NOMO-1 treated with DMSO at 0.1 percent for 48 hours (cell line): ENCODE results near the gene ARRDC4.

Experiments used
- DNase-seq: peaks from one replicate; lab custom pipeline; 2025; ENCODE audit not compliant: unreplicated experiment; lab: John Stamatoyannopoulos, UW

Gene ARRDC4

DNA sequence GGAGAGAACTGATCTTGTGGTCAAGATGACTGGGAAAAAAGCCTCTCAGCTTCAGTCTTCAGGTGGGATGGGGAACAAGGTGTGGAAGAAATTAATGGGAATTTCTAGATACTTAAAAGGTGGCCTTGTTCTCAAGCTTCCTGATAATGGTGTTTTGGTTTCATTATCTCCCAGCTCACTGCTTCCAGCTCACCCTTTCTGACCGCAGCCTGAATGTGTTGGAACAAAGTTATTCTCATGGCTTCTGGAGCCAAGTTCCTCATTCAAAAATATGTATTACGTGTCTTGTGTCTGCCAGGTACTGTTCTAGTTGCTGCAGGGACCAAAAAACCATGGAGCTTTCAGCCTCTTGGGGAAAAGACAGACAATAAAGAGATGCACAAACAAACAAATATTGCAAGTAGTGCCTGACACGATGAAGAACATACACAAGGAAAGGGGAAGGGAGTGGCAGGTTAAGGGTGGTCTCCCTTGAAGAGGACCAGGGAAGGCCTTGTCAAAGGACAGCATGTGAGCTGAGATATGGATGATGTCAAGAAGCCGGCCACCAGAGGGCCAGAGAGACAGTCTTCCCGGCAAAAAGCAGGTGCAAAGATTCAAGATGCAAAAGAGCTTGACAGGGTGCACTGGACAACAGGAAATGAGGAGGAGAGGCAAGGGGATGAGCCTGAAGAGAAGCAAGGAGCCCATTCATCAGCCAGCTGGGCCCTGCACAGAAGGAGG is 35.5 kb downstream of the ARRDC4 start:
- DNase-seq: peak; percentile 73

DNA sequence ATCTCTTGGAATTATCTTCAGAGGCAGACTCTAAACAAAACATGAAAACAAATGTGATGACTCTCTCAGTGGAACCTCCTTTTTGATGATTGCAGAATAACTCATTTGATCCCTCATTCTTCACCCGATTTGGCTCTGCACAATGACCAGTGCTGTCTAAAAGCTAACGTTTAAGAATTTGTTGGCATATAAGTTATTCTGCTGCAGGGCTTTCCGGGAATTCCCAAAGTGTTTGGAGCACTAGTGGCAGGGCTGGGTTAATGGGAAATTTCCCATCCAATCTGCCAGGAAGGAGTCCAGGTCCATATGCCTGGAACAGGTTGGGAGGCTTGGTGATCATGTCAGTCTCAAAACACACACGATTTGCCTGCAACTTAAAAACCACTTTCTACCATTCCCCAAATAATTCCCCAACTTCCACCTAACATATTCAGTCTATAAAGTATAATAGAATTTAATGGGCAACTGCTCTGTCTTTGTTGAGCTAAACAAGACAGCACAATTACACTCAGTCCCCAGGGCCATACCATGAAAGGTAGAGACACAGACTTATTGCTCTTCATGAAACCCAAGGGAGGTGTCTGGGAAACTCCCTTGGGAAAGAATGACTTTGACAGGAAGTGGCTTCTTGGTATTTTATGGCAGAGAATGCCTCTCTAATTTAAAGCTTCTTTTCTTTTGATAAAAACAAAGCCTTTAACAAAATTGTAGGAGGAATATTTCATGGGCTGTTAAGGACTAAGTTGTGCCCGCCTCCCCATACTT is 38.0 kb downstream of the ARRDC4 start:
- no peak for DNase-seq

DNA sequence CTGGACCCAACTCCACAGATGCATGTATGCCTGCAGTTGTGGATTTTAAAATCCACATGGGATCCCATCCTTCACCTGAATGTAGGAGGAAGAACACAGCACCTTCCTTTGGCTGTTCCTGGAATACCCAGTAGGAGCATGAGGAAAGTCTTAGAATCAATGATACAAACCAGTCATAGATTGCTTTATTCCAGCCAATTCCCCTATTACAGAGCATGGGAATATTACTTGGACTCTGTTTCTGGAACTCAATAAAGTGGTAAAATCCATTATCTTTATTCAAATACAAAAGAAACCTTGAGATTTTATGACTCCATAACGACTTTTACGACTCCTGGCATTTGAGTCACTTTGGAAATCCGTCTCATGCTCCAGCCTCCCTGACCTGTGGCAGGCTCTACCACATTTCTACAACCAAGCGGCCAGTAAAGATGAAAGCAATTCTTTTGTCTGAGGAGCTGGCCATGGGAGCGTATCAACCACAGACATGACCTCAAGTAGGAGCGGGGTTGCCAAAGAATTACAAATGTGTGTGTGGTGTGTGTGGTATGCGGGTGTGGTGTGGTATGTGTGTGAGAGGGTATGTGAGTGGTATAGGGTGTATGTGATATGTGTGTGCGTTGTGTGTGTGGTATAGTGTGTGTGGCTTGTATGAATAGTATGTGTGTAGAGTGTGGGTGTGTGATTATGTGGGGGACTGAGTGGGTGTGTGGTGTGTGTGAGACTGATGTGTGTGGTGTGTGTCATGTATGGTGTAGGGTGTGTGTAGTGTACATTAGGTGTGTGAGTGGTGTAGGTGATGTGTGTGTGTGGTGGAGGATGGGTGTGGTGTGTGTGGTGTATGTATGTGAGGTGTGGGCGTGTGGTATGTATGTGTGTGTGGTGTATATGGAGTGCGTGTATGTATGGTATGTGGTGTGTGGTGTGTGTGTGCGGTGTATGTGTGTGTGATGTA is 40.0 kb downstream of the ARRDC4 start:
- DNase-seq: no peak

DNA sequence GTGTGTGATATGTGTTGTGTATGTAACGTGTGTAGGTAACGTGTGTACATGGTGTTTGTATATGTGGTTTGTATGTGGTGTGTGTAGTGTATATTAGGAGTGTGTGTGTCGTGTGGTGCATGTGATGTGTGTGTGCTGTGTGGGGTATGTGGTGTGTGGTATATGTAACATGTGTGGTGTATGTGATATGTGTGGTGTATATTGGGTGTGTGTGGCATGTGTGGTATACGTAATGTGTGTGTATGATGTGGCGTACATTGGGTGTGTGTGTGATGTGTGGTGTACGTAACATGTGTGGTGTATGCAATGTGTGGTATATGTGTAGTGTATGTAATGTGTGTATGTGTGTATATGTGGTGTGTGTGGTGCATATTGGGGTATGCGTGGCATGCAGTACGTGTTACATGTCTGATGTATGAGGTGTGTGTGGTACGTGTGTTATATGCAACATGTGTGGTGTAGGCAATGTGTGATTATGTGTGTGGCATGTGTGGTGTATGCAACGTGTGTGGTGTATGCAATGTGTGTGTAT is 41.2 kb downstream of the ARRDC4 start:
- no peak for DNase-seq

DNA sequence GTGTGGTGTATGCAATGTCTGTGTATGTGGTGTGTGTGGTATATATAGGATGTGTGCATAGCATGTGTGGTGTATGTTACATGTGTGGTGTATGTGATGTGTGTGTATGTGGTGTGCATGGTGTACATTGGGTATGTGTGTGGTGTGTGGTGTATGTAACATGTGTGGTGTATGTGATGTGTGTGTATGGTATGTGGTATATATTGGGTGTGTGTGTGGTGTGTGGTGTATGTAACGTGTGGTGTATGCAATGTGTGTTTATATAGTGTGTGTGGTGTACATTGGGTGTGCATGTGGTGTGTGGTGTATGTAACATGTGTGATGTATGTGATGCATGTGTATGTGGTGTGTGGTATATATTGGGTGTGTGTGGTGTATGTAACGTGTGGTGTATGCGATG is 41.9 kb downstream of the ARRDC4 start:
- DNase-seq: no peak

DNA sequence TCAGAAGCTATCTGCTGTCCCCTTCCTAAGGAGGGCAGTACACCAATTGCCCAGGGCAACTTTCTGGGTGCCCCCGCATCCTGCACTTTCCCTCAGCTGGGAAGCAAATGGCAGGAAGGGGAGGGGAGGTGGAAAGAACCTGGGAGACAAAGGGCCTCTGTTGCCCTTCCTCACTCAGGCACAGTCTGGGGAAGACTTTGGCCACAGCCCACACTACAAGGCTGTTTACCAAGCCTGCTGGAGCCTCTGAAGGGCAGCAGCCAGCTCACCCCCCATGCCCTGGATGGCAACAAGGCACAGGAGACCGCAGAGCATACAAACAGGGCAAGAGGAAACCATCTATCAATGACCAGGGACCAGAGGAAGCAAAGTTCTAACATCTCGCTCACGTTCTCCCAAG is 42.4 kb downstream of the ARRDC4 start:
- DNase-seq: no peak

DNA sequence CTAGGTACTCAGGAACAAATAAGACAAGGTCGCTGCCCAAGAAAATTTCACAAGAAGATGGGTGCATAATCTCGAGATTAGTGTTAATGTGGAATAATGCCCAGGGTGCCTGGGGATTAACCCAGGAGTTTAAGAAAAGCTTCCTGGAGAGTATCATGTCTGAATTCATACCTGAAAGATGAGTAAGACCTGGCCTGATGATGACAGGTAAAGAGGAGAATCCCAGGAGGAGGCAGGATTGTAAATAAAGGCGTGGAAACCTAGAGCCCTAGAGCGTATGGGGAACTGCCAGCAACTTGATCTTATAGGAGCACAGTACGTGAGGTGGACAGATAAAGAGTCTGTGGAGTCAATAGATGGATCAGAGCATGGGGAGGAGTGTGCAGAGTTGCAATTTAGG is 43.0 kb downstream of the ARRDC4 start:
- no peak for DNase-seq

DNA sequence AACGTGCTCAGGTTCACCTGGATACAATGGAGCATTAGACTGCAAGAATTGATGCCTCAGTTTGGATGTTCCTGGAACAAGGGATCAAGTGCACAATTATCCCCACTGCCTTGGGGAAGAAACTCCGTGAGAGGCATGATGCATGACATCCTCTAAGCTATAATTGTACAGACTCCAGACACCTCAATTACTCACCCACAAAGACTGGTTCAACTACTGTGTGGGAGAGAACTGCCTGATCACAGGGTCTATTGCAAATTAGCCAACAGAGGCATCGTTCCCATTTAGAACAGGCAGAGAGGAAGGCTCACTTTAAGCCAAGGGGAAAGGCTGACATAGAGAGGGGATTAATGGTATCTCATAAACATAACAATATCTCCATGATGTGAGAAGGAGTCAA is 43.5 kb downstream of the ARRDC4 start:
- DNase-seq: no peak

DNA sequence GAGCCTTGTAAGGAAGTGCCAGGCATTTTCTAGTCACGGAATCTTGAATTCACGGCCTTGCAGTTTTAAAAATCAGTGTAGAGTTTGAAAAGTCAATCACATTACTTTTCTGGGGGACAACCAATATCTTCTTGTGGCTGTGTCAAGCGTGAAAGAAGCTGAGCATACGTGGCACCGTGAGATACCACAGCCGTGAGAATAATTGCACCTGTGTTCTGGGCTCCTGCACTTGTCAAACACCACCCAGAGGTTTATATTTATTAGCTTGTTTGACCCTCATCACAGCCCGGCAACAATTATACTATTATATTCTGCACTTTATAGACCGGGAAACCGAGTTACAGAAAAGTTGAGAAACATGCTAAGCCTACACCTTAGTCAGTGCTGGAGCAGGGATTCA is 45.2 kb downstream of the ARRDC4 start:
- no peak for DNase-seq

DNA sequence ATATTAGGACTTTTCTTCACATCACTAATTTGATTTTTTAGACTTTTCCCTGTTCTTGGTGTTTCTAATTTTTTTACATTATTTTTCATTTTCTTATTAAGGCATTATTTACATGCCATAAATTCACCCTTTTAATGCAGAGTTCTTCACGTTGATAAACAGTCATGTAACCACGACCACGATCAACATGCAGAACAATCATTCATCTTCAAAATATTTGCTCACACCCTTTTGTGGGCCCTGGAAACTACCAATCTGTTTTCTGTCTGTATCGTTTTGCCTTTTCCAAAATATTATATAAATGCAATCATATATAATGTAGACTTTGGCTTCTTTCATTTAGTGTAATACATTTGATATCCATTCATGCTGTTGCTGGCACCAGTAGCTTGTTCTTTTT is 48.7 kb downstream of the ARRDC4 start:
- no peak for DNase-seq

DNA sequence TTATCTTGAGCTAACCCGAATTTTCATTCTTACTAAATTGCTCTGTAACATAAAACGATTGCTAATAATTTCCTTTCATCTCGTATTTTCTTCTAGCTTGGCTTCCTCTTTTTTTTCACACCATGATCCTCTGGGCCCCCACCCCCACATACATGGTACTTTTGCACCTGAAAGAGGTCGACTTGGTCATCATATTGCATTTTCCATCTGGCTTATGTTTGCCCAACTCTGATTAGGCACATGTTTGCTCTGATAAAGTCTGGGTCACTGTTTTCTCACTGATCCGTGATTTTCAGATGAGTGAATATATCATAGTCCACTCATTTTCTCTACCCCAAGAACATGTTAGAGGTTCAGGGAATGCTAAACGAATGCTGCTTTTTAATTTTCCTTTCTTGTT is 49.5 kb downstream of the ARRDC4 start:
- peak; percentile 14 for DNase-seq

DNA sequence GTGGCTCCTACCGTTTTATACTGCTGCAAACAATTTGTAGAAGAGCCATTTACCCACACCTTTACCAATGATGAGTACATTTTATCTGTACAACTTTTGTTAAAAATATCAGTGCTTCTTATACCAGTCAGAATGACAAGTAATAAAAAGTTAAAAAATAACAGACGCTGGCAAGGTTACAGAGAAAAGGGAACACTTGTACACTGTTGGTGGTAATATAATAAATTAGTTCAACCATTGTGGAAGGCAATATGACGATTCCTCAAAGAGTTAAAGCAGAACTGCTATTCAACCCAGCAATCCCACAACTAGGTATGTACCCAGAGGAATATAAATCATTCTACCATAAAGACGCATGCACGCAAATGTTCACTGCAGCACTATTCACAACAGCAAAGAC is 51.9 kb downstream of the ARRDC4 start:
- no peak for DNase-seq

DNA sequence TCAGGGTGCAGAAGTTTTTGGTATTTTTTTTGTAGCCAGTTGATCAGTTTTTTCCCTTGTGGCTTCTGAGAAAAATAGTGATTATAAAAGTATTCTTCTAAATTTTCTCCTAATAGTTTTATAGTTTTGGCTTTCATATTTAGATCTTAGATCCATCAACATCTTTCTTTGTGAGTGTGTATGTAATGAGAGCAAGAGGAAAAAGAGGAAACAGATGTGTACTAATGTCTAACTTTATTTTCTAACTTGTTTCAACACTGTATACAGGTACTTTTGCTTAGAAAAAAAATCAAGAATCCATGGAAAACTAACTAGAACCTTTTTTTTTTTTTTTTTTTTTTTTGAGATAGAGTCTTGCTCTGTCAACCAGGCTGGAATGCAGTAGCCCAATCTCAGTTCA is 53.1 kb downstream of the ARRDC4 start:
- no peak for DNase-seq

DNA sequence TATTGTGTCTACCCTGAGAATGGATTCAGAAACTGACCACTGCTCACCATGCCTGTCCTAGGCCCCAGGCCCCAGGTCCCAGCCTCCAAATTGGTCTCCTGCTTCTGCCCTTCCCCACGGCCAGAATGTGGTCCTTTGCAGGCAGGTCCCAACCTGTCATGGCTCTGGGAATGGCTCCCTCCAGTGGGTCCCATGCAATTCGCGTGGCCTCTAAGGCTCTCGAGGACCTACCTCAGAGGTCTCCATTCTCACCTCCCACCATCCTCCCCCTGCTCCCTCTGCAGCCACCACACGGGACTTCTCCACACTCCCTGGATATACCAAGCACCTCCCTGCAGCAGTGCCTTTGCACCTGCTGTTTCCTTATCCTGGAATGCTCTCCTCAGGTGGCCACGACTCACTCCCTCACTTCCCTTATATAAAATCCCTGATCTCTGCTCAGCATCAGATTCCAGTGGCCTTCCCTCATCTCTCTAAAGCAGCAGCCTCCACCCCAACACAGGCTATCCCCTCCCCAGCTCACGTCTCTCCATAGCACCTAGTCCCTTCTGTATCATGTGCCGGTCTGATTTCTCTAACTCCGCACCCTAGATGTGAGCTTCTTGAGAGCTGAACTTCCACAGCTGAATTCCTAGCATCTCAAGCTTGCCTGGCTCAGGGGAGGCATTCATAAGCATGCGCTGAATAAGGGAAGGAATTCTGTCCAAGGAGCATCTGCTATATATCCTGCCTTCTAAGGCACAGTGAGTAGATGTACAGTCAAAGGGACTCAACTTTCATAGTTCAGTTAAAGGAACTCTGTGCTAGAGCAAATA is 56.9 kb downstream of the ARRDC4 start:
- no peak for DNase-seq

DNA sequence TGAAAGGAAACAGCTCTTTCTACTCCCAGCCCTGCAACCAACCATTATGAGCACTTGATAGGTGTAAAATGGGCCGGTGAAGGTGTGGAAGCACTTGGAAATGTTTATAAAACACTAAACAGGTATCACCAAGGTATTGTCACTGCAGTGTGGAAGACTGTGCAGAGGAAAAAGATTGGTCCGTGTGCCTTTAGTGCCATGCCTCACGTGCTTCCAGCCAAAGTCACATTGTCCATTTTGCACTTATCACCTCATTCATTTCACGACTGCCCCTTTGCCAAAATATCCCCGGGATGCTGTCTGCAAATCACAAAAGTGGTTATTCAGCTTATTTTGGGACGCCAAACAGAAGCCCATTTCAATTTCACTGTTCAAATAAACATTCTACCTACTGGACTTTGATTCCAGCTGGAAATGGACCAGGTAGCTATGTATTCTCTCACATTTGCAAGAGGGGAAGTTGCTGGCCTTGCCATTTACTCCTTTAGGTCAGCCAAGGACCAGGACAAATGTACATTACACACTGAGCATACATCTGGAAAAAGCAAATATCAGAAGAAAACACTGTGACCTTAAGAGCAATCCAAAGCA is 58.4 kb downstream of the ARRDC4 start:
- DNase-seq: no peak
